GM19463 (cell line): ENCODE data around the gene BHMT.

ENCODE experiments used
- ATAC-seq: cut with Tn5 transposase; IDR thresholded peaks from one replicate; pipeline ENCODE4 v1.9.1; 2021; ENCODE audit warnings: mild to moderate bottlenecking, moderate library complexity; ENCODE audit not compliant: unreplicated experiment

Gene BHMT

GRCh38 chr5:79111387-79111959 lies at the start of gene BHMT:
Gene BHMT, plus strand, starts transcription at chr5:79111809. Its CDS starts 77 bp downstream, at chr5:79111886.
- ATAC-seq: no peak

- no peak for ATAC-seq
These were observed 49.2 kb upstream of the BHMT start for GRCh38 chr5:79062436-79062835.

- no peak for ATAC-seq
These were observed 41.9 kb upstream of the BHMT start, which contains the start of the genes BHMT2 and DMGDH for GRCh38 chr5:79069488-79070349. Gene BHMT2, plus strand, starts transcription at chr5:79069767. Its CDS starts 16 bp downstream, at chr5:79069783. Gene DMGDH, minus strand, starts transcription at chr5:79069674. Its CDS starts 54 bp downstream, at chr5:79069620.

- no peak for ATAC-seq
These were observed 41.3 kb upstream of the BHMT start for GRCh38 chr5:79070350-79070667.

- ATAC-seq: no peak
These were observed 37.0 kb upstream of the BHMT start for GRCh38 chr5:79074641-79075040.

- ATAC-seq: no peak
These were observed 35.8 kb upstream of the BHMT start for GRCh38 chr5:79075646-79076426.

GRCh38 chr5:79076819-79077218 lies 34.8 kb upstream of the BHMT start:
- no peak for ATAC-seq

GRCh38 chr5:79077680-79078365 lies 33.8 kb upstream of the BHMT start:
- ATAC-seq: no peak

- no peak for ATAC-seq
These were observed 30.8 kb upstream of the BHMT start for GRCh38 chr5:79080804-79081203.

- ATAC-seq: no peak
These were observed 29.8 kb upstream of the BHMT start for GRCh38 chr5:79081779-79082178.

- ATAC-seq: no peak
These were observed 25.5 kb upstream of the BHMT start for GRCh38 chr5:79086116-79086515.

GRCh38 chr5:79088507-79088906 lies 23.1 kb upstream of the BHMT start:
- no peak for ATAC-seq

- ATAC-seq: no peak
These were observed 20.5 kb upstream of the BHMT start for GRCh38 chr5:79091064-79091463.

- ATAC-seq: no peak
These were observed 17.8 kb upstream of the BHMT start for GRCh38 chr5:79093762-79094161.

- no peak for ATAC-seq
These were observed 5.7 kb upstream of the BHMT start for GRCh38 chr5:79105868-79106267.

- ATAC-seq: no peak
These were observed 4.4 kb upstream of the BHMT start for GRCh38 chr5:79107020-79107796.

- ATAC-seq: no peak
These were observed 3.5 kb upstream of the BHMT start for GRCh38 chr5:79108086-79108485.

GRCh38 chr5:79108792-79109191 lies 2.8 kb upstream of the BHMT start:
- no peak for ATAC-seq

GRCh38 chr5:79109527-79110492 lies 1.8 kb upstream of the BHMT start:
- ATAC-seq: no peak
